Measurements from ENCODE around the gene SYF2. TPM values are rescaled to one million over a fixed set of nuclear protein-coding genes. Genes with fewer than 3 reads are reported as not detected.

The SYF2 gene
- total and polyA plus RNA-seq, 2 of the 13 experiments (the other 11 are each of a cell fraction or from before 2014, with no cell fraction given), result 17.8 to 34.1 TPM

DNA sequence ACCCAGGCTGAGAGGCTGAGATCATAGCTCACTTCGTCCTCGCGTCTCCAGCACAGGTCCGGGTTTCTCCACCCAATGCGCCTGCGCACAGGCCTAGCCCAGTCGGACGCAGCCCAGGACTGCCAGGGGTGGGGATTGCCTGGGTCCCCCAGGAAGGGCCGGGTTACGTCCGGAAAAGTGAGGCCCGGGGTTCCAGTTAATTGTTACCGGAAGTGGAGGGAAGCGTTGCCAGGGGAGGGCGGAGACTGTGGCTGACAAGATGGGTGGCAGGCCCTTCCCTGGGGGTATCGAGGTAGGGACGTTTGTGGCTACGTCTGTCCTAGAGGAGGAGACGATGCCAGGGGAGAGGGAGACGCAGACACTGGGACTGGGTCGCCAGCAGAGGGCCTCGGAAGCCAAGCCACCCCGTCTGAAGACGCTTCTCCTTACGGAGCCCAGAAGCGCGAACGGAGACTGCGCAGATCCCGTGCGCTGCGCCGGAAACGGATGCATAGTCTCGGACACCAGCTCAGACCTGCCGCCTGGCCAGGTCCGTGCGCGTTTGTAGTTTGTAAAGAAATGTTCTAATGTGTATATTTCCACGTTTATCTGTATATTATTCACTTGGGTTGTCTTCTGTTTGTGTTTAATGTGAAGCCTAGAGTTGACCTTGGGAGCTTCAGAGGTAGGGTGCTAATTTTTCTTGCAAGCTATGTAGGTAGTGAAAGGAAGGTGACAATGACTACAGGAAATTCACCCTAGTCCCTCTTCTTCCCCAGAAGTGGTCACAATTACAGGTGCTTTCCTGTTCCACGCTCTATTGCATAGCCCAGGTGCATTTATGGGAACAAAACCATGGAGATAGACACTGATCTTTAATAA lies 7.6 kb upstream of the SYF2 start (continued):
- TF ChIP-seq ZNF557 (CRISPR knock-in tag; IDR thresholded peaks at IDR 0.05) (0 out of 2 replicates have a peak, but pooled peaks have one; percentile 52), RNF2 (conservative IDR thresholded peaks at IDR 0.05; ENCODE audit: low read depth) (no peak), JARID2 (CRISPR knock-in tag; IDR thresholded peaks at IDR 0.05; ENCODE audit: insufficient replicate concordance) (peak; percentile 81), ZBTB7A (CRISPR knock-in tag; IDR thresholded peaks at IDR 0.05) (no peak), PRMT3 (CRISPR knock-in tag; IDR thresholded peaks at IDR 0.05; ENCODE audit: borderline replicate concordance, low read depth) (no peak), HMGXB4 (CRISPR knock-in tag; IDR thresholded peaks at IDR 0.05; ENCODE audit: borderline replicate concordance in 1 of 2, low read depth in 1 of 2) (peak; percentile 56 to 86), NFRKB (IDR thresholded peaks at IDR 0.05) (no peak), ZNF737 (CRISPR knock-in tag; IDR thresholded peaks at IDR 0.05; ENCODE audit: borderline replicate concordance) (no peak), MEF2D (CRISPR knock-in tag; IDR thresholded peaks at IDR 0.05) (peak; percentile 48; the same call in 1 of the 2 replicates), ZNF646 (CRISPR knock-in tag; IDR thresholded peaks at IDR 0.05) (no peak), MBD4 (IDR thresholded peaks at IDR 0.05; ENCODE audit: borderline replicate concordance, low read length) (no peak), ZNF687 (CRISPR knock-in tag; IDR thresholded peaks at IDR 0.05) (peak; percentile 94), ZBTB14 (CRISPR knock-in tag; IDR thresholded peaks at IDR 0.05) (peak; percentile 41; the same call in 1 of the 2 replicates), DNMT3B (CRISPR knock-in tag; conservative IDR thresholded peaks at IDR 0.05) (no peak)

Measured in HepG2 (cell line).